GOT3 (cell line): ENCODE measurements around the gene PKMYT1.
"Not testable (repeated sequence)": the region's sequence is repeated elsewhere in the genome, so short reads cannot be mapped to it uniquely, and the experiment has no call there.

Source experiments
- DNase-seq: peaks from one replicate; lab custom pipeline; 2025; ENCODE audit warnings: mixed read lengths; lab: John Stamatoyannopoulos, UW

The PKMYT1 gene

DNA sequence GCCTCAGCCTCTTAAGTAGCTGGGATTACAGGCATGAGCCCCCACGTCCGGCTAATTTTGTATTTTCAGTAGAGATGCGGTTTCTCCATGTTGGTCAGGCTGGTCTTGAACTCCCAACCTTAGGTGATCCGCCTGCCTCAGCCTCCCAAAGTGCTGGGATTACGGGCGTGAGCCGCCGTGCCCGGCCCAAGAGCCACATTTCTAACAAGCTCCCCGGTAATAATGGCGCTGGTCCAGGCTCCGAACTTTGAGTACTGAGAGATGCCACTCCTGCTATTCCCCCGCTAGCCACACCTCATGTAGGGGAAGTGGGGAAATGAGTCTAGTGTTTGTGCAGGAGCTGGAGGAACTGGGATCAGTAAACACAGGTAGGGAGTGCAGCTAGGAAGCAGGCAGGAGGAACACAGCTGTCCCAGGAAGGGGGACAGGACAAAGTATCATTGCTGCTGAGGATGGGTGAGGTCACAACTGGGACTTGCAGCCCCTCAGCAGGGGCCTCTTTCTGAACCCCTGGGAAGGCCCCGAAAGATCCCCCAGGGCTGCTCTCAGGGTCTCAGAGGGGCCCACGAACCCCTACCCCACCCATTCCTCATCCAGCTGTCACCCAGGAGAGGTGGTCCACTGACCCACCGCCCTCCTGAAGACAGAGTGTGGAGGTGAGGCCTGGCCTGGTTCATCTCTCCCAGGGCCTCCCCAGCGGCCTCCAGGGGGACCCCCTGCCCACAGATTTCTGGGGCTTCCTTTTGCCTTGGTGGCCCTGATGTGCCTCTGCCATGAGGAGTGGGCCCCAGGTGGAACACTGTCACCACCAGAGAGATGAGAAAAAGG is 19.8 kb downstream of the PKMYT1 start:
- DNase-seq: no peak

DNA sequence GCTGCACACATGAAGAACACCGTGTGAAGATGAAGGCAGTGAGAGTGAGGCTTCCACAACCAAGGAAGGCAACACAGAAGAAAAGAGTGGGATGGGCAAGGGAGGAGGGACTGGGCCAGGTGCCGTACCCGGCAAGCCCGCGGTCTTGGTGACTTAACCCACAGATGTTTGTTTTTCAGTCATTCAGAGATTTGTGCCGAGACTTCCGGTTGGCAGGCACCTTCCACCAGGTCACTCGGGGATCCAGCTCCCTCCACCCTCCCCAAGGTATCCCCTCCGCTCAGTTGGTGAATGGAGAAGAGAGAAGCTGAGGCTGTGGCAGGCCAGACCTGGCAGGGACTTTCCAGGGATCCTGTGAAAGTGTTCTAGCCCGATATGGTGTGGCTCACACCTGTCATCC is 21.0 kb downstream of the PKMYT1 start:
- no peak for DNase-seq

- no peak for DNase-seq
These were observed 23.7 kb downstream of the PKMYT1 start for GRCh38 chr16:2956579-2956956.

GRCh38 chr16:2955779-2956578 is 24.3 kb downstream of the PKMYT1 start:
- no peak for DNase-seq

DNA sequence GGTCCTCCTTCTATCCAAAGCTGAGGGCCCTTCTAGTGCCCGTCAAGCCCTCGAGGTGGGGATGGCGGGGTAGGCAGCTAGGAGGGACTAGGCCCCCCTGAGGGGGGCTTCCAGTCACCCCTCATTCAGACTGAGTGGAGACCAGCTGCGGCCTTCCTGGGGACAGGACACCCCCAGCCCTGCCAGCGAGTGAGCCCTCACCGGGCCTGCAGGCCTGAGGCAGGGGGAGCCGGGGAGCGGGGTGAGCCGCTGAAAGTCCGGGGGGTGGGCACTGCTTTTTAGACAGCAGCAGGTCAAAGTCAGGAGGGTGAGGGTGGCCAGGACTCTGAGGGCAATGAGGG is 24.8 kb downstream of the PKMYT1 start:
- DNase-seq: no peak

GRCh38 chr16:2954656-2955381 is 25.4 kb downstream of the PKMYT1 start:
- no peak for DNase-seq

DNA sequence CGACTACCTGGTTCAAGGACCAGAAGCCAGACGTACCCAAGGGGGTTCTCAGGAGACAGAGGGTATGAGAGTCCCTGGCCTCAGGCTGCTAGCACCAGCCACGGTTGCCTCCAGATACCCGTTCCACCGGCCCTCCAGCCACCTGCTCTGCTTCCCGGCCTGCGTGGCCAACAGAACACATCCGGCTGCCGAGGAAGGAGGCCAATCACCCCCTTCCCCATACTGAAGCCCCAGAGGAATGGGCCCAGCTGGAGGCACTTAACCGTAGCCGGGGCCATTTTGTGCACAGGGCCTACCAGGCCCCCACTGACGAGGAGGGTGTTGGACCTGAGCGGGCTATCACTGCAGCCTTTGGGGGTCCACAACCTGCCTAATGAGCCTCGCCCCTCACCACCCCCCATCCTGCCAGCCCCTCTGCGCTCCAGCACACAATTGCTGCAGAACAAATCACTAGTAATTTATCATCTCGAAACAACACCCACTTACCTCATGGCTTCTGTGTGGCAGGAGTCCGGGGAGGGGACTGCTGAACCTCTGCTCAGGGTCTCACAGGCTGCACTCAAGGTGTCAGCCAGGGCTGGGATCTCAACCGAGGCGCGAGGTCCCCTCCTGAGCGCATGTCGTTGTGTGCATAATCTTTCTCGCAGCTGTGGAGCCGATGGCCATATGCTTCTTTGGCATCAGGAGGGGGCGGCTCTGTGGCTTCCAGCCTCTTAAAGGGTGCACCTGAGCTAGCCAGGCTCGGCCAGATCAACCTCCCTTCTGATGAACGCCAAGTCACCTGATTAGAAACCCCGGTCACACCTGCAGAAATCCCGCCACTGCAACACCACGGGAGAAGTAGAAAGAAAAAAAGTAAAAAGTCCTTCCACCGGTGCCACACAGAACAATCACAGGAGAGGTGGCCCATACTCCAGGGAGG is 26.3 kb downstream of the PKMYT1 start:
- no peak for DNase-seq

- no peak for DNase-seq
These were observed 27.6 kb downstream of the PKMYT1 start for GRCh38 chr16:2952679-2953078.

DNA sequence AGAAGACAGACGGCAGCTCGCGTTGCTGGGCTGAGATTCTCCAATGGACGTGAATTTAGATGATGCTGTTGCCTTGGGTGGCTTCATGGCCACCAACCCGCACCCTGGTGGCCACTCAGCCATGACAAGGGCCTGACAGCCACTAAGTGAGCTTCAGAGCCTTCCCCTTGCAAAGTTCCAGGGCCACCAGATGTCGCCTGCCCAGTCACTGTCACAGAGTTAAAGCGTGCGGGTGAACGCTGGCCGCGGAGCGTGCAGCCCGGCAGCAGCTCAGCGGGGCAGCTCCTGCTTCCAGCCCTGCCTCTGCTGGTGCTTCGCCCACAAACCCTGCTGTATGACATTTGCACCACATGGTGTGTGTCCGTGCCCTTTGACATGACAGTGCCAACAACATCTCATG is 29.5 kb downstream of the PKMYT1 start:
- DNase-seq: no peak

GRCh38 chr16:2950353-2950724 is 29.9 kb downstream of the PKMYT1 start:
- no peak for DNase-seq

GRCh38 chr16:2949705-2950352 is 30.4 kb downstream of the PKMYT1 start:
- DNase-seq: no peak

DNA sequence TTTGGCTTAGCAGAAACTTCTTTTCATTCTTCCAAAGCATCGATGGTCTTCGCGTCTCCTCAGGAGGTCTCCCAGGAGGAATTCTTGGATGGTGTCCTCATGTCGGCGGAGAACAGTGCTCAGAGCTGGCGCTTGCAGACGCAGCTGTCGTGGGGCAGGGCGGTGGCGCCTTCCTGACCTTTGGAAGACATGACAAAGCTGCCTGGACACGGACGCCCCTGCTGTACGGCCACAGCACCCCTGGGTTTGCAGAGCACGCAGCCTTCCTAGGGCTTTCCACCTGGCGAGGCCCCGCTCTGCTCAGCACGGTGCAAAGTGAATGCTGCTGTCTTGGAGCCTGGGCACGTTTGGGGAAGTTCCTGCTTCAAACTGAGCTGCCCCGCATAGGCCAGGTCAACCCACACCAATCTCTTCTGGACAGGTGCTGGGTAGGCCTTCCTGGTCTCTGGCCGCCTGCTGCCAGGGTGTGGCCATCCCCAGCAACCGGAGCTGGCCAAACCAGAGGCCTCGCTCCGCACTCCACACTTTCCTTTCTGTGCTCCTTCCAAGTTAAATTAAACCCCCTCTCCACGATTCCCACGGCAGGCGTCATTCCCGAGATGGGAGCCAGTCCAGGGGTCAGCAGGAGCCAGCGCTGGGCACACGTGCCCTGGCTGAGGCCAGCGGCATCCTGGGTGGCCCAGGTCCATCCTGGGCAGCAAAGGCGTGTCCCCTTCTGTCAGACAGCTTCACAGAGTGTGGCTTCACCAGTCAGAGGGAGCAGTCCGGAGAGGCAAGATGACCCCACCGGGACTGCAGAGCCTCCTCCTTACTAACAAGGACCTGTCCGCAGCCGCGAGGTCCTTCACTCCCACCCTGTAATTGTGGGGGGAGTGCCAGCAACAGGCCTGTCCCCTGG is 31.2 kb downstream of the PKMYT1 start:
- DNase-seq: no peak

GRCh38 chr16:2946649-2947048 is 33.6 kb downstream of the PKMYT1 start:
- DNase-seq: no peak

DNA sequence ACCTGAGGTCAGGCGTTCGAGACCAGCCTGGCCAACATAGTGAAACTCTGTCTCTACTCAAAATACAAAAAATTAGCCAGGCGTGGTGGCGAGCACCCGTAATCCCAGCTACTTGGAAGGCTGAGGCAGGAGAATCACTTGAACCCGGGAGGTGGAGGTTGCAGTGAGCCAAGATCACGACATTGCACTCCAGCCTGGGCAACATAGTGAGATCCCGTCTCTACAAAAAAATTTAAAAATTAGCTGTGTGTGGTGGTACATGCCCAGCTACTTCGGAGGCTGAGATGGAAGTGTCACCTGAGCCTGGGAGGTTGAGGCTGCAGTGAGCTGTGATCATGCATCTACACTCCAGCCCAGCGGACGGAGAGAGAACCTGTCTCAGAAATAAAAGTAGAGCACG is 36.5 kb downstream of the PKMYT1 start:
- not testable (repeated sequence) for DNase-seq

- no peak for DNase-seq
These were observed 38.2 kb downstream of the PKMYT1 start for GRCh38 chr16:2942045-2942444.

- DNase-seq: no peak
These were observed 40.3 kb downstream of the PKMYT1 start for GRCh38 chr16:2939968-2940367.

DNA sequence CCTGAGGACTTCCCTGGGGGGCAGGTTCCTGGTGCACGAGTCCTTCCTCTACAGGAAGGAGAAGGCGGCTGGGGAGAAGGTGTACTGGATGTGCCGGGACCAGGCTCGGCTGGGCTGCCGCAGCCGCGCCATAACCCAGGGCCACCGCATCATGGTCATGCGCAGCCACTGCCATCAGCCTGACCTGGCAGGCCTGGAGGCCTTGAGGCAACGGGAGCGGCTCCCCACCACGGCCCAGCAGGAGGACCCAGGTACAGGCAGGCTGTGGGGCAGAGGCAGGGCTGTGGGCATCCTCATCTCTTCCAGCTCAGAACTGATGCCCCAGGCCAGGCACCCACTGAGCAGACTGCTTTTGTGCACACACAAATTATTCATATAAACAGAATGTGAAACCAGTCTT is 42.0 kb downstream of the PKMYT1 start:
- DNase-seq: no peak

DNA sequence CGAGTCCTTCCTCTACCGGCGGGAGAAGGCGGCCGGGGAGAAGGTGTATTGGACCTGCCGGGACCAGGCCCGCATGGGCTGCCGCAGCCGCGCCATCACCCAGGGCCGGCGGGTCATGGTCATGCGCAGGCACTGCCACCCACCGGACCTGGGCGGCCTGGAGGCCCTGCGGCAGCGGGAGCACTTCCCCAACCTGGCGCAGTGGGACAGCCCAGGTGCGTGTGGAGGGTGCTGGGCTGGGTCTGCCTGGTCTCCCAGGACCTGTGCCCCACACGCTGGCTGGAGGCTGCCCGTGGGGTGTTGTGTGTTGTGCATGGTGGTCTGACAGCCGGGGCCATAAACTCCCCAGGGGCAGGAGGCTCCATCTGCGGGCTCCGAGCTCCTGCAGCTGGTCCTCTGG is 43.1 kb downstream of the PKMYT1 start:
- DNase-seq: no peak

- no peak for DNase-seq
These were observed 43.7 kb downstream of the PKMYT1 start for GRCh38 chr16:2936436-2937011.

DNA sequence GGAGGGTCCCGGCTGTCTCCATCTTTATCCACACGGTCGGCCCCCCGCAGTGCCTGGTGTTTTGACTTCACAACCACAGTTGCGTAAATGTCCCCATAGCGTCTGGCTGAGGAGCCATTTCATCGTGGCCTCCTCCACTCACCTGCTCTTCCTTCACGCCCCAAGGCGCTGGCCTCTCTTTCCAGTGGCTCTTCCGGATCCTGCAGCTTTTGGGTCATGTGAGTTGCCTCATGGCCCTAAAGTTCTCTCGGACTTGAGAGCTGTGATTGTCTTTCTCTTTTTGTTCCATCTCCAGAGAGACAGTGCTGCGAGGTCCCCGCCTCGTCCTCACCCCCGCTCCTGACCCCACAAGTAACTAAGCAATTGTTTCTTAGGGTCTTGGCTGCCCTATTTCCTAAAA is 45.8 kb downstream of the PKMYT1 start:
- no peak for DNase-seq
